ENCODE data around the gene OR4K5.

OR4K5 gene, protein sequence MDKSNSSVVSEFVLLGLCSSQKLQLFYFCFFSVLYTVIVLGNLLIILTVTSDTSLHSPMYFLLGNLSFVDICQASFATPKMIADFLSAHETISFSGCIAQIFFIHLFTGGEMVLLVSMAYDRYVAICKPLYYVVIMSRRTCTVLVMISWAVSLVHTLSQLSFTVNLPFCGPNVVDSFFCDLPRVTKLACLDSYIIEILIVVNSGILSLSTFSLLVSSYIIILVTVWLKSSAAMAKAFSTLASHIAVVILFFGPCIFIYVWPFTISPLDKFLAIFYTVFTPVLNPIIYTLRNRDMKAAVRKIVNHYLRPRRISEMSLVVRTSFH

DNA sequence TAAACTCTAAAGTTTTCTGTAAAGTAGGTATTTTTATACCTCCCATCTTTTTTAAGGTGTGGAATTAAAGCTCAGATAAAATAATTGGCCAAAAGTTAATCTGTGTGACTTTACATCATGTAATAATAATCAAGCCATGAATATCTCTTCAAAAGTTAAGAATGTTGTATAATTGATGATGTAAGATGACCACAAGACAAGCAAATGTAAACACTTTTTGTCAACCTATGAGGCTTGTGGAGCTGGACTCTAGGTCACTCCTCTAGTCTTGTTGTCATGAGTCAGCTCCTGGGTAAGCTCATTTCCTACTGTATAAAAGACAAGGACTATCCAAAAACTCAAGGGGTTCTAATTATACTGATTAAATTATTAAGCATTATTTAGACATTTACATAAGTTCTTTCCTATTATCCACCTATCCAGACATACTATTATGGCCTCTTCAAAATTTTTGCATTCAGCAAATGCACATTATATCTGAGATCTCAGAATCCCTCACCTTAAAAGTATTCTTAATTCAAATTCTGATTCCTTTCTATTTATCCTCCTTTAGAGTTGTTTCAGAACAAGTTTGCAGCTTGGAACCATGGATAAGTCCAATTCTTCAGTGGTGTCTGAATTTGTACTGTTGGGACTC, at the start of gene OR4K5:
TSS of gene OR4K5 (plus strand) at position 587 of the 637 bp plus-strand sequence. CDS start at position 587, 0 bp downstream.
- DNase-seq (ENCODE audit: low read depth) = no peak
- no peak for TF ChIP-seq CTCF (IDR thresholded peaks at IDR 0.05; ENCODE audit: low read depth, low read length, missing control alignments)
- H3K4me3 ChIP-seq (ENCODE audit: low read depth, low read length) = no peak within 1 kb of the TSS

- no peak for DNase-seq (ENCODE audit: low read depth)
- TF ChIP-seq CTCF (IDR thresholded peaks at IDR 0.05; ENCODE audit: low read depth, low read length, missing control alignments) = no peak
- no peak overlapping the region for H3K4me3 ChIP-seq (ENCODE audit: low read depth, low read length)
Observed at GRCh38 chr14:19873178-19873577, 47.2 kb upstream of the OR4K5 start.

DNA sequence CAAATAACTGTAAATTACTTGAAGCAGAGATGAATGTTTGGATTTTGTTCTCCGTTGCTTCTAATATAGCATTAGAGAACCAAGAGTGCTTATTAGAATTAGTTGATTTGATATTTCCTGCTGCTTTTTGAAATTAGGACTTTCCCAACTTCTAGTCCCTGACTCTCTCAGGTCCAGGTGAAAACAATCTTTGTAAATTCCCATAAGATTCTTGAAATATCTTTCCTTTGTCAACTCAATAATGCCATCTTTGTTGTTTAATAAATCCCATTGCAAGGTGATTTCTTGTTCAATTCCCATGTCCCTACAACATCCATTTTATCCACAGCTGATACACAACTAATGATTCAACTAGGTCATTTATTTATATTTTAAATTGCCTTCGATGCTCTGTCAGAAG, 45.6 kb upstream of the OR4K5 start, which contains the start of gene OR4K2:
TSS of gene OR4K2 (plus strand) at position 301 of the 400 bp plus-strand sequence. CDS start 1,126 bp downstream, outside the sequence.
- H3K4me3 ChIP-seq (ENCODE audit: low read depth, low read length) = no peak within 1 kb of the TSS
- no peak for DNase-seq (ENCODE audit: low read depth)
- TF ChIP-seq CTCF (IDR thresholded peaks at IDR 0.05; ENCODE audit: low read depth, low read length, missing control alignments) = no peak

GRCh38 chr14:19878029-19878642, 42.3 kb upstream of the OR4K5 start:
- TF ChIP-seq CTCF (IDR thresholded peaks at IDR 0.05; ENCODE audit: low read depth, low read length, missing control alignments) = peak; percentile 62
- DNase-seq (ENCODE audit: low read depth) = peak; percentile 12
- H3K4me3 ChIP-seq (ENCODE audit: low read depth, low read length) = no peak overlapping the region

GRCh38 chr14:19895282-19895681, 25.1 kb upstream of the OR4K5 start:
- DNase-seq (ENCODE audit: low read depth) = no peak
- no peak overlapping the region for H3K4me3 ChIP-seq (ENCODE audit: low read depth, low read length)
- no peak for TF ChIP-seq CTCF (IDR thresholded peaks at IDR 0.05; ENCODE audit: low read depth, low read length, missing control alignments)

GRCh38 chr14:19900999-19901398, 19.4 kb upstream of the OR4K5 start:
- no peak overlapping the region for H3K4me3 ChIP-seq (ENCODE audit: low read depth, low read length)
- DNase-seq (ENCODE audit: low read depth) = no peak
- no peak for TF ChIP-seq CTCF (IDR thresholded peaks at IDR 0.05; ENCODE audit: low read depth, low read length, missing control alignments)

Measured in GM12864 (cell line).